Measurements from ENCODE around the gene ARID1B.

DNA sequence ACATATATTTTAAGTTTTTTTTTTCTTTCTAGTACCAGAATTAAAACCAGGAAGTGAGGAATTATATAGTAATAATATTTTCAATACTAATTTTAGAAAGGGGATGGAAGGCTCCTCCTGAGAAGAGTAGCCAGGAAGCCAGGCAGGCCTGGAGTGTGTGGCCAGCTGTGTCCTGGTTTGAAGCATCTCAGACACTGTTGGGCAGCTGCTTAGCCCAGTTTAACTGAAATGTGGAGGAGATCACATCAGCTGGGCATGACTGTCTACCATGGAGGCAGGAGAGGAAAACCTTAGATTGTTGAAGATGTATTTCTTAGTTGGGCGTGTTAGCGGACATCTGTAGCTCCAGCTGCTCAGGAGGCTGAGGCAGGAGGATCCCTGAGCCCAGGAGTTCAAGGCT, 142.2 kb downstream of the ARID1B start:
- TF ChIP-seq, protein P1, sequence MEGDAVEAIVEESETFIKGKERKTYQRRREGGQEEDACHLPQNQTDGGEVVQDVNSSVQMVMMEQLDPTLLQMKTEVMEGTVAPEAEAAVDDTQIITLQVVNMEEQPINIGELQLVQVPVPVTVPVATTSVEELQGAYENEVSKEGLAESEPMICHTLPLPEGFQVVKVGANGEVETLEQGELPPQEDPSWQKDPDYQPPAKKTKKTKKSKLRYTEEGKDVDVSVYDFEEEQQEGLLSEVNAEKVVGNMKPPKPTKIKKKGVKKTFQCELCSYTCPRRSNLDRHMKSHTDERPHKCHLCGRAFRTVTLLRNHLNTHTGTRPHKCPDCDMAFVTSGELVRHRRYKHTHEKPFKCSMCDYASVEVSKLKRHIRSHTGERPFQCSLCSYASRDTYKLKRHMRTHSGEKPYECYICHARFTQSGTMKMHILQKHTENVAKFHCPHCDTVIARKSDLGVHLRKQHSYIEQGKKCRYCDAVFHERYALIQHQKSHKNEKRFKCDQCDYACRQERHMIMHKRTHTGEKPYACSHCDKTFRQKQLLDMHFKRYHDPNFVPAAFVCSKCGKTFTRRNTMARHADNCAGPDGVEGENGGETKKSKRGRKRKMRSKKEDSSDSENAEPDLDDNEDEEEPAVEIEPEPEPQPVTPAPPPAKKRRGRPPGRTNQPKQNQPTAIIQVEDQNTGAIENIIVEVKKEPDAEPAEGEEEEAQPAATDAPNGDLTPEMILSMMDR (IDR thresholded peaks at IDR 0.05) = no peak
- no peak for TF ChIP-seq EP300 (IDR thresholded peaks at IDR 0.05; ENCODE audit: low read depth)

All from transverse colon (tissue), 3 donors.